HG02642 (cell line): ENCODE data around the gene SCYGR3.

Experiments
- ATAC-seq: cut with Tn5 transposase; IDR thresholded peaks from one replicate; pipeline ENCODE4 v1.9.1; 2021; ENCODE audit warnings: mild to moderate bottlenecking; ENCODE audit not compliant: unreplicated experiment, poor library complexity

SCYGR3 gene

DNA sequence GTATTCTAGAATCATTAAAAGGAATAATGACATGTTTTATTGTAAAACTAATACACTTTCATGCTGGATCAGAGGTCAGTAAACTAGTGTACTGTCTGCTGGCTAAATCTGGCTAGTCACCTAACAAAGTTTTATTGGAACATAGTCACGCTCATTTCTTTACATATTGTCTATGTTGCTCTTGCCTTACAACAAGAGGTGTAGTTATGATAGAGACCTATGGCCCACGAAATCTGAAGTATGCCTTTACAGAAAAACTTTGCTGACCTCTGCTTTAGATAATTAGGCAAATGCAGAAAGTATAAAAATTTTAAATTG lies 45.8 kb downstream of the SCYGR3 start:
- no peak for ATAC-seq

DNA sequence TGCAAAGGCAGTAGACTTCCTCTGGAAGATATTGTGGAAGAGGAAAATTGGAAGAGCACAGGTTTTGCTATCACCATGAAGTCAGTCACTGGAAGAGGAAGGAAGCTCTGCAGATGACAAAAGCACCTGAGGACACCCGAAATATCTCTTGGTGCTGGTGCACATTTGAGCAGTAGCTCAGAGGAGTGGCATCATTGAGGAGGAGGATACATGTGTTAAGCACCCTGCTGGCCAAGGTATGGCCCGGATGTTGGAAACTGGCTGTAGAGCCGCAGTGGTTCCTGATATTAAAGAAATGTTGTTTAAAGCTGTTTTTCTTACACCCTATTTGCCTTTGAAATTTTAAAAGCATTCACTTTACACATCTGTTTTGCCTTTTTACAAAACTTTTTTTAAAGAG lies 48.6 kb downstream of the SCYGR3 start:
- ATAC-seq = no peak

GRCh38 chr2:227565080-227565479 lies 49.6 kb downstream of the SCYGR3 start:
- no peak for ATAC-seq
